Measurements from ENCODE around the gene MFSD1. TPM values are rescaled to one million over a fixed set of nuclear protein-coding genes. Genes with fewer than 3 reads are reported as not detected.

MFSD1 gene
- total and polyA plus RNA-seq, 2 of the 13 experiments (the other 11 are each of a cell fraction or from before 2014, with no cell fraction given) = 17.3 to 37.9 TPM

GRCh38 chr3:158794206-158794605, 7.6 kb upstream of the MFSD1 start:
- CTCF ChIA-PET (ENCODE audit: low intra/inter-chr PET ratio, low total read pairs) = no interaction called here
- H3K36me3 ChIP-seq (replicated peaks in 1 of 2; ENCODE audit: control insufficient read depth in 1 of 2, insufficient read depth in 2 of 2, low read length in 2 of 2) = no peaks in the 10 kb centered on the region
- H3K27ac ChIP-seq (ENCODE audit: extremely low read length, insufficient read depth, low read length) = no peak overlapping the region
- 51% methylated on average over 2 of the region's 2 CpGs for WGBS (ENCODE audit: low lambda C conversion rate)
- POLR2A ChIA-PET = no interaction called here
- H3K4me2 ChIP-seq (ENCODE audit: low read depth, low read length) = no peak overlapping the region
- H2AFZ ChIP-seq (ENCODE audit: low read length) = no peak overlapping the region
- DNase-seq (ENCODE audit: low spot score) (no peak), FAIRE-seq (no peak), ATAC-seq (no peak)
- H3K4me1 ChIP-seq (ENCODE audit: insufficient read depth, low read length) = 0 out of 2 replicates have a peak, but pooled peaks cover 6% of the 10 kb centered on the region
- H3K9ac ChIP-seq (ENCODE audit: insufficient read depth, low read depth, low read length) = no peak overlapping the region
- H3K79me2 ChIP-seq (ENCODE audit: insufficient read depth, low read length) = no peaks in the 10 kb centered on the region
- in situ Hi-C loops (cut with HindIII; ENCODE audit: extremely low pct_ligation_motif_present, low pct_unique_long_range_greater_than_20kb) = loop anchor here (5.0 to 25.0 kb wide), 2 partner anchors 67 to 257 kb away; no protein-coding TSS in a partner anchor
- H4K20me1 ChIP-seq (ENCODE audit: insufficient read depth, low read length) = no peaks in the 10 kb centered on the region
- BruUV-seq (replicated peaks) = no TSS peak
- no peaks in the 10 kb centered on the region for H3K27me3 ChIP-seq (ENCODE audit: control insufficient read depth in 1 of 2, insufficient read depth in 2 of 2, low read length in 2 of 2)
- no peaks in the 10 kb centered on the region for H3K9me3 ChIP-seq (ENCODE audit: low read length)
- intact Hi-C loops (cut with micrococcal nuclease; ENCODE audit: unreplicated experiment) = no loop called here
- TF ChIP-seq ZNF205 (CRISPR knock-in tag; IDR thresholded peaks at IDR 0.05) (no peak), NFYC (CRISPR knock-in tag; IDR thresholded peaks at IDR 0.05) (no peak), YEATS4 (CRISPR knock-in tag; IDR thresholded peaks at IDR 0.05; ENCODE audit: borderline replicate concordance) (no peak), SP2 (CRISPR knock-in tag; IDR thresholded peaks at IDR 0.05) (no peak), SRF (IDR thresholded peaks at IDR 0.05; ENCODE audit: low read depth, low read length) (no peak)
- TF ChIP-seq, protein P1, sequence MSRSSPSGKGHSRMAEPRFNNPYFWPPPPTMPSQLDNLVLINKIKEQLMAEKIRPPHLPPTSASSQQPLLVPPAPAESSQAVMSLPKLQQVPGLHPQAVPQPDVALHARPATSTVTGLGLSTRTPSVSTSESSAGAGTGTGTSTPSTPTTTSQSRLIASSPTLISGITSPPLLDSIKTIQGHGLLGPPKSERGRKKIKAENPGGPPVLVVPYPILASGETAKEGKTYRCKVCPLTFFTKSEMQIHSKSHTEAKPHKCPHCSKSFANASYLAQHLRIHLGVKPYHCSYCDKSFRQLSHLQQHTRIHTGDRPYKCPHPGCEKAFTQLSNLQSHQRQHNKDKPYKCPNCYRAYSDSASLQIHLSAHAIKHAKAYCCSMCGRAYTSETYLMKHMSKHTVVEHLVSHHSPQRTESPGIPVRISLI (CRISPR knock-in tag; IDR thresholded peaks at IDR 0.05; ENCODE audit: borderline replicate concordance) = no peak
- TF ChIP-seq, protein P2, sequence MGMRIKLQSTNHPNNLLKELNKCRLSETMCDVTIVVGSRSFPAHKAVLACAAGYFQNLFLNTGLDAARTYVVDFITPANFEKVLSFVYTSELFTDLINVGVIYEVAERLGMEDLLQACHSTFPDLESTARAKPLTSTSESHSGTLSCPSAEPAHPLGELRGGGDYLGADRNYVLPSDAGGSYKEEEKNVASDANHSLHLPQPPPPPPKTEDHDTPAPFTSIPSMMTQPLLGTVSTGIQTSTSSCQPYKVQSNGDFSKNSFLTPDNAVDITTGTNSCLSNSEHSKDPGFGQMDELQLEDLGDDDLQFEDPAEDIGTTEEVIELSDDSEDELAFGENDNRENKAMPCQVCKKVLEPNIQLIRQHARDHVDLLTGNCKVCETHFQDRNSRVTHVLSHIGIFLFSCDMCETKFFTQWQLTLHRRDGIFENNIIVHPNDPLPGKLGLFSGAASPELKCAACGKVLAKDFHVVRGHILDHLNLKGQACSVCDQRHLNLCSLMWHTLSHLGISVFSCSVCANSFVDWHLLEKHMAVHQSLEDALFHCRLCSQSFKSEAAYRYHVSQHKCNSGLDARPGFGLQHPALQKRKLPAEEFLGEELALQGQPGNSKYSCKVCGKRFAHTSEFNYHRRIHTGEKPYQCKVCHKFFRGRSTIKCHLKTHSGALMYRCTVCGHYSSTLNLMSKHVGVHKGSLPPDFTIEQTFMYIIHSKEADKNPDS (CRISPR knock-in tag; IDR thresholded peaks at IDR 0.05) = no peak
- H3K4me3 ChIP-seq (replicated peaks in 1 of 3; ENCODE audit: insufficient read depth in 1 of 3, low read depth in 2 of 3, low read length in 3 of 3) = no peak overlapping the region

All from HepG2 (cell line).